ENCODE measurements around the gene PELI3.
"Not testable (repeated sequence)": the region's sequence is repeated elsewhere in the genome, so short reads cannot be mapped to it uniquely, and the experiment has no call there.

The PELI3 gene

GRCh38 chr11:66443602-66444001, 23.1 kb upstream of the PELI3 start:
- DNase-seq (ENCODE audit: low read depth in 2 of 2), result no peak

- no peak for DNase-seq (ENCODE audit: low read depth in 2 of 2)
Observed at GRCh38 chr11:66447012-66447411, 19.7 kb upstream of the PELI3 start.

DNA sequence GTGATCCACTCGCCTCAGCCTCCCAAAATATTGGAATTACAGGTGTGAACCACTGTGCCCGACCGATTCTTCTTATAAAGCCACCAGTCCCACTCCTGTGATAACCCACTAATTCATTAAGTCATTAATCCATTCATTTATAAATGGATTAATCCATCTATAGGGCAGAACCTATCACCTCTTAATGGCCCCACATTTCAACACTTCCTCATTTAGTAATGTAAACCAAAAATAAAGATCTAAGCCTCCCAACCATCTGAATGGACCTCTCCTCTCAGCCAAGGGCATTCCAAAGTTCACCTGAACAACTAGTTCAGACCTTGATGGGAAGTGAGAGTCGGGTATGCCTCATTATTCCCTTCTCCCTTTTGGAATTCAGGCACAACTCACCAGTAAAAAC, 18.2 kb upstream of the PELI3 start:
- DNase-seq (ENCODE audit: low read depth in 2 of 2), result no peak

DNA sequence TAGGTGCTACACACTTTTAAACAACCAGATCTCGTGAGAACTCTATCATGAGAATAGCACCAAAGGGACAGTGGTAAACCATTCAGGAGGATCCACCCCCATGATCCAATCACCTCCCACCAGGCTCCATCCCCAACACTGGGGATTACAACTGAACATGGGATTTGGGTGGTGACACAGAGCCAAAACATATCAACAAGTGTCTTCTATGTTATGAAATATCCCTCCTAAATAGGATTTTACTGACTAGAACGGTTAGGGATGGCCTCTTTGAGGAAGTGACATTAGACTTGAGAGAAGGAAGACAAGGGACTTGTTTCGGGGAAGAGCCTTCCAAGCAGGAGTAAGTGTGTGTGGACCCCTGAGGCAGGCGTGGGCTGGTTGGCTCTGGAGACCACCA, 16.1 kb upstream of the PELI3 start:
- DNase-seq (ENCODE audit: low read depth in 2 of 2), result no peak

DNA sequence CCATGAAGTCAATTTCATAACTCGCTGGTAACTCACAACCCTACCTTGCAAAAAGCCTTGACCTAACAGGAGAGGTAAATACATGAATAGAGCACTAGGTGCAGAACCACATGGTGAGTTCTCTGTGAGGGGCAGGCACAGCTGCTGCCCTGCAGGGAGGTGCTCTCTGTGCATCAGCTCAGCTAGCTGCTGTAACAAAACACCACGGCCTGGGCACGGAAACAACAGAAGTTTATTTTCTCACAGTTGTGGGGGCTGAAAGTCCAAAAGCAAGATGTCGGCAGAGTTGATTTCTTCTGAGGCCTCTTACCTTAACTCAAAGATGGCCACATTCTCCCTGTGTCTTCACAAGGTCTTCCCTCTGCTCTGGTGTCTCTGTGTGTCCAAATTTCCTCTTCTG, 15.0 kb upstream of the PELI3 start:
- DNase-seq (ENCODE audit: low read depth in 2 of 2), result no peak

DNA sequence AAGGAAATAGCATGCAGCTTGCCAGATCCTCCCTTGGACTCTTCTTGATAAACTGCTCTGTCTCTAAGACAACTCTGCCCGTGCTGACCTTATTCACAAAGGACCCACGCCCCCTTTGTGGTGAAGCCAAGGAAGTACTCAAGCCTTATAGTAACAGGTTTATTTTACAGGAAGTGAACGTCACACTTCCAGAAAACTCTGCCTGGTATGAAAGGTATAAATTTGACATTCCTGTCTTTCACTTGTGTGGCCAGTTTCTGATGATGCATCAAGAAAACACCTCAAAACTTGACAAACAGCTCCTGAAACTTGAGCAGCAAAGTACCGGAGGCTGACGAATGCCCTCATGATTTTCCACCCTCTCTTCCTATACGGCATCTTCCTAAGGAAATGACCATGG, 12.5 kb upstream of the PELI3 start:
- no peak for DNase-seq (ENCODE audit: low read depth in 2 of 2)

- DNase-seq (ENCODE audit: low read depth in 2 of 2), result no peak
Observed at GRCh38 chr11:66454828-66455227, 11.9 kb upstream of the PELI3 start.

DNA sequence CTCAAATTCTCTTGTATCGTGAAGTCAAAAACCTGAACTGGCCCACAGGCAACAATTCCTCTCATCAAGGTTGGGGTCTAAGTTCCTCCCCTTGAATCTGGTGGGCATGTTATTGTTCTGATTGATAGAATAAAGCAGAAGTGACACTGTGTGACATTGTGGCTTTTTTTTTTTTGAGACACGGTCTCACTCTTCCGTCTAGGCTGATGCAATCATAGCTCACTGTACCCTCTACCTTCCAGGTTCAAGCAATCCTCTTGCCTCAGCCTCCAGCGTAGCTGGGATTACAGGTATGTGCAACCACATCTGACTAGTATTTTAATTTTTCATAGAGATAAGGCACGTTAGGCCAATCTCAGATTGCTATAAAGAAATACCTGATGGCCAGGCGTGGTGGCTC, 8.9 kb upstream of the PELI3 start:
- no peak for DNase-seq (ENCODE audit: low read depth in 2 of 2)

DNA sequence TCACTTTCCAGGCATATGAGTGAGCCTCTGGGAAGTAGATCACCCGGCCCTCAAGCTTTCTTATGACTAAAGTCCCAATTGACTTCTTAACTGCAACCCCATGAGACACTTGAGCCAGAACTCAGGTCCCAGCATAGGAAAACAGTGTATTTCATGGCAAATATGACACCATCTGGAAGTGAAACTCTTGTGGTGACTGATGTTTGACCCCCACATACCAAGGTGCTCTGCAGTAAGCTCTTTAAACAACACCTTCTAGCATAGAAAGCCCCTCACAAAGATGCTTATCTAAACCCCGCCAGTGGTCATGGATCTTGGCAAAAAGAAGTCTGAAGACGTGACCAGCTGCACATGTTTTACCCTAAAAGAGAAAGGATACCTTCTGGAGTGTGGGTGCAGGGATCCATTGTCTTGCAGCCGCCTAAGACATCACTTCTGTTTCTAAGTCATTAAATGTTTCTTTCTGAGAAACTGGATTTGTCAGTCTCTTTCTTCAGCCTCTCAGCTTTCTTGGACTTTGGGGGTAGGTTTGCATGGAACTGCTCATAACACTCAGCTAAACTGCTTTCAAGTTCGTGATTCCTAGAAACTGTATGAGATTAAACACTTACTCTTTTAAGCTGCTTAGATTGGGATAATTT, 7.4 kb upstream of the PELI3 start:
- DNase-seq (ENCODE audit: low read depth in 2 of 2), result no peak

DNA sequence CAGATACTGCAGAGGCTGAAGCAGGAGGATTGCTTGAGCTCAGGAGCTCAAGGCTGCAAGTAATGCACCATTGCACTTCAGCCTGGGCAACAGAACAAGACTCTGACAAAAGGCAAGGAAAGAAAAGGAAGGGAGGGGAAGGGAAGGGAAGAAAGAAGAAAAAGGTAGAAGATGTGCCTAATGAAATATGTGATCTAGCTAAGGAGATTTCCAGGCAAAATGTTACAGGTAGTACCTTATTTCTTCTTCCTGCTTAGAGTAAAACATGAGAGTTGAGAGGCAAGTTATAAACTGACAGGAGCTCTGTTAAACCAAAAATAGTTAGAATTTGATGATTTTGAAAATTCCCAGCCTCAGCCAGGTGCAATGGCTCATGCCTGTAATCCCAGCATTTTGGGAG, 4.7 kb upstream of the PELI3 start:
- no peak for DNase-seq (ENCODE audit: low read depth in 2 of 2)

- no peak for DNase-seq (ENCODE audit: low read depth in 2 of 2)
Observed at GRCh38 chr11:66462911-66463310, 3.8 kb upstream of the PELI3 start.

DNA sequence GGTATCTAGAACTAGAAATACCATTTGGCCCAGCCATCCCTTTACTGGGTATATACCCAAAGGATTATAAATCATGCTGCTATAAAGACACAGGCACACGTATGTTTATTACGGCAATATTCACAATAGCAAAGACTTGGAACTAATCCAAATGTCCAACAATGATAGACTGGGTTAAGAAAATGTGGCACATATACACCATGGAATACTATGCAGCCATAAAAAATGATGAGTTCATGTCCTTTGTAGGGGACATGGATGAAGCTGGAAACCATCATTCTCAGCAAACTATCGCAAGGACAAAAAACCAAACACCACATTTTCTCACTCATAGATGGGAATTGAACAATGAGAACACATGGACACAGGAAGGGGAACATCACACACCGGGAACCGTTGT, 2.6 kb upstream of the PELI3 start:
- DNase-seq (ENCODE audit: low read depth in 2 of 2), result not testable (repeated sequence)

- DNase-seq (ENCODE audit: low read depth in 2 of 2), result no peak
Observed at GRCh38 chr11:66464916-66465315, 1.8 kb upstream of the PELI3 start.

- DNase-seq (ENCODE audit: low read depth in 2 of 2), result no peak
Observed at GRCh38 chr11:66465373-66466224, 1.1 kb upstream of the PELI3 start.

DNA sequence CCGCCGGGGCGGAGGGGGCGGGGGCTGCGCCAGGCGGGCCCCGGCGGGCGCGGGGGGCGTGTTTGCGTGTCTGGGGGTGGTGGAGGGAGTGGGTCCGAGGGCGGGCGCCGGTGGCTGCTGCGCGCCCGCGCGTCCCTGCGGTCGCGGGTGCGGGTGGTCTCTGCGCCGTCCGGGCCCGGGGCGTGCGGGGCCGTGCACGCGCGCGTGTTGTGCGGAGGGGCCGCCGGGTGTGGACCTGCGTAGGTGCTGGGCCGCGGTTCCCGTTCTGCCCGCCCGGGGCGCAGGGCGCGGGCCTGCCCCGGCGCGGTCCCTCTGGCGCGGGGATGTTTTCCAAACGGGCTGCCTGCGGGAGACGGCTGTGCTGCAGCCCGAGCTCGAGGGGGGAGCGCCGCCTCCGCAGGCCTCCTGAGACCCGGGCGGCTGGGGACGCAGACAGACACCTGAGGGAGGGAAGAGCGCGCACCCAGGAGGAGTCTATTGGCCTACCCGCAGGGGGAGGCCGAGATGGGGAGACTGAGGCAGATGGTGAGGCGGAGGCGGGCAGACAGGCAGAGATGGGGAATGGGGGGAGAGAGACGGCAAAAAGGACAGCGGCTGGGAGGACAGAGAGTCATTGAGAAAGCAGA, 442 bp downstream of the PELI3 start:
- no peak for DNase-seq (ENCODE audit: low read depth in 2 of 2)

DNA sequence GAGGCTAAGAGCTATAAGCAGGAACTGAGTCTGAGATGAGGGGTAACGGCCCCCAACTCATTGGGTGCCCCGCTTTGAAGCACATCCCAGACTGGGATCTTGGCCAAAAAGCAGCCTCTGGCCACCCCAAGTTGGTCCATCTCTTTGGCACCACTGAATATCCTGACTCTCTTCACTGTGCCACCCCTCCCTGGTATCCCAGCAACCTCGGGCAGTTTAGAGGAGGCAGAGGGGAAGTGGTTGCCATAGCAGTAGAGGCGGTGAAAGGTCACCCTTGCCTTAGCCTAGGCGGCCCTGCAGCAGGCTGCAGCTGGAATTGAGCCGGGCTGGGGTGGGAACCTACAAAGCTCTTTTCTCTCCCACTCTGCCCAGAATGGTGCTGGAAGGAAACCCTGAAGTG, 1.1 kb downstream of the PELI3 start:
- no peak for DNase-seq (ENCODE audit: low read depth in 2 of 2)

- no peak for DNase-seq (ENCODE audit: low read depth in 2 of 2)
Observed at GRCh38 chr11:66468691-66469090, 2.0 kb downstream of the PELI3 start.

DNA sequence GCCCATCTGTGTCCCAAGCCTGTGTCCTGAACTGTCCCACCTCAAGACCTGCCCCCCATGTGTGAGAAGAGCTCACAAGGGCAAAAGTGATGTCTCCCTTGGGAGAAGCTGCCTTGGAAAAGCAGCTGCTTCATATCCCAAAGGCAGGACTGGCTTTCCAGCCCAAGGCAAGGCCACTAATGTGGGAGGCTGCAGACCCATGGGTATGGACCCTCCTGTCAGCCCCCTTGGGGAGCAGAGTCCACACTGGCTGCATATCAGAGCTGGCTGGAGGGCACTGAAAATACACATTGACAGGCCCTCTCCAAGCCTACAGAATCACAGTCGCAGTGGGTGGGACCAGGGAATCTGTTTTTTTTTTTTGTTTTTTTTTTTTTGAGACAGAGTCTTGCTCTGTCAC, 2.7 kb downstream of the PELI3 start:
- no peak for DNase-seq (ENCODE audit: low read depth in 2 of 2)

- no peak for DNase-seq (ENCODE audit: low read depth in 2 of 2)
Observed at GRCh38 chr11:66470015-66470414, 3.3 kb downstream of the PELI3 start.

DNA sequence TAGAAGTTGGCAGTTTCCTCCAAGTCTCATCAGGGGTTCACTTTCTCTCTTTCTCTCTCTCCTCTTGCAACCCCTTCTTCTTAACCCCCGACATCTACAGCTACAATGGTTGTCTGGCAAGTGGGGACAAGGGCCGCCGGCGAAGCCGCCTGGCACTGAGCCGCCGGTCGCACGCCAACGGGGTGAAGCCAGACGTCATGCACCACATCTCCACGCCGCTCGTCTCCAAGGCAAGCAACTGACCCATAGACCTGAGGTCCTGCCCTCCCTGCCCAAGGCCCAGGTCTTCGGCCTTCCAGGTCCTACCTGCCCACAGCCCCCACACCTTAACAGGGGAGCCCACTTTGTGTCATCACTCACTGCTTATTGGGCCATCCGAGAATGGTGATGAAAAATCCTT, 4.4 kb downstream of the PELI3 start:
- DNase-seq (ENCODE audit: low read depth in 2 of 2), result no peak

DNA sequence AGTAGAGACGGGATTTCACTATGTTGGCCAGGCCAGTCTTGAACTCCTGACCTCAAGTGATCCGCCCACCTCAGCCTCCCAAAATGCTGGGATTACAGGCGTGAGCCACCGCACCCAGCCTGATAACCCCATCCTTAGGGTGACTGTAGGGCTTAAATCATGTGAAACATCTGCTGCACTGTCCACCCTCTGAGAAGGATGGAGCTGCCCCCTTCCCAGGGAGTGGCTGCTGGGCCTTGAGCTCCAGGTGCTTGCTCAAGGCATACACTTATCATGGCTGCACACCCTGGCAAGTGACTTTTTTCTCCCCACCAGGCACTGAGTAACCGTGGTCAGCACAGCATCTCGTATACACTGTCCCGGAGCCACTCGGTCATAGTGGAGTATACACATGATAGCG, 5.3 kb downstream of the PELI3 start:
- no peak for DNase-seq (ENCODE audit: low read depth in 2 of 2)

- no peak for DNase-seq (ENCODE audit: low read depth in 2 of 2)
Observed at GRCh38 chr11:66473167-66473566, 6.5 kb downstream of the PELI3 start.
